Liver (tissue), 9 donors: ENCODE data around the gene LLGL2. TPM values are rescaled to one million over a fixed set of nuclear protein-coding genes. Genes with fewer than 3 reads are reported as not detected.

ENCODE experiments used
- DNase-seq: peaks from one replicate; pipeline ENCODE4 v3.0.0-alpha.2; 2017; ENCODE audit warnings: low spot score
- H3K27ac ChIP-seq, 2 donors: one replicate each; pipeline ENCODE4 v1.7.0; 2013; ENCODE audit warnings: inconsistent platforms in 2 of 2, low read length in 2 of 2, control low read depth in 1 of 2, low read depth in 1 of 2, mild to moderate bottlenecking in 1 of 2
- H3K27me3 ChIP-seq, 4 donors: one replicate each; pipeline versions ENCODE4 v1.6.1 to v1.7.0; 2013; ENCODE audit warnings: low read length in 3 of 4, inconsistent platforms in 1 of 4, mild to moderate bottlenecking in 1 of 4, moderate library complexity in 1 of 4; ENCODE audit not compliant: control insufficient read depth in 4 of 4, insufficient read depth in 4 of 4
- H3K36me3 ChIP-seq, 4 donors: one replicate each; pipeline versions ENCODE4 v1.6.1 to v1.7.0; 2013; ENCODE audit warnings: low read length in 3 of 4, mild to moderate bottlenecking in 3 of 4, low read depth in 1 of 4, moderate library complexity in 1 of 4; ENCODE audit not compliant: control insufficient read depth in 4 of 4, insufficient read depth in 3 of 4
- H3K4me1 ChIP-seq, 4 donors: one replicate each; pipeline versions ENCODE4 v1.6.1 to v1.7.0; 2013; ENCODE audit warnings: low read length in 3 of 4, mild to moderate bottlenecking in 3 of 4, moderate library complexity in 1 of 4; ENCODE audit not compliant: control insufficient read depth in 4 of 4, insufficient read depth in 4 of 4
- H3K4me3 ChIP-seq, 3 donors: one replicate each; pipeline versions ENCODE4 v1.6.1 to v1.7.0; 2013; ENCODE audit warnings: low read length in 3 of 3, control low read depth in 1 of 3, low read depth in 1 of 3, mild to moderate bottlenecking in 1 of 3
- H3K9ac ChIP-seq, 2 donors: one replicate each; pipeline ENCODE4 v1.7.0; 2013; ENCODE audit warnings: low read length in 2 of 2, mild to moderate bottlenecking in 2 of 2, moderate library complexity in 2 of 2, control low read depth in 1 of 2, low read depth in 1 of 2
- H3K9me3 ChIP-seq, 4 donors: one replicate each; pipeline versions ENCODE4 v1.6.1 to v1.7.0; 2013; ENCODE audit warnings: low read length in 3 of 4; ENCODE audit not compliant: control insufficient read depth in 4 of 4
- ATF3 ChIP-seq: IDR thresholded peaks from 2 replicates; pipeline ENCODE4 v1.6.1; 2016; ENCODE audit warnings: antibody characterized with exemption
- FOXA1 ChIP-seq: IDR thresholded peaks from 2 replicates; pipeline ENCODE4 v1.6.1; 2016; ENCODE audit warnings: antibody characterized with exemption
- FOXA2 ChIP-seq: IDR thresholded peaks from 2 replicates; pipeline ENCODE4 v1.6.1; 2016; ENCODE audit warnings: antibody characterized with exemption
- GABPA ChIP-seq, 2 donors: IDR thresholded peaks in 1 of 2; conservative IDR thresholded peaks in 1 of 2; 2 replicates each; pipeline ENCODE4 v1.6.1; 2016; ENCODE audit warnings: antibody characterized with exemption in 2 of 2, mild to moderate bottlenecking in 1 of 2, moderate library complexity in 1 of 2
- HNF4A ChIP-seq, 2 donors: conservative IDR thresholded peaks; 2 replicates each; pipeline ENCODE4 v1.6.1; 2016; ENCODE audit warnings: antibody characterized with exemption in 2 of 2, mild to moderate bottlenecking in 2 of 2
- JUND ChIP-seq, 2 donors: IDR thresholded peaks; 2 replicates each; pipeline ENCODE4 v1.6.1; 2016; ENCODE audit warnings: antibody characterized with exemption in 2 of 2
- MAX ChIP-seq: IDR thresholded peaks from 2 replicates; pipeline ENCODE4 v1.6.1; 2016; ENCODE audit warnings: antibody characterized with exemption
- RAD21 ChIP-seq, 2 donors: IDR thresholded peaks; 2 replicates each; pipeline ENCODE4 v1.6.1; 2016; ENCODE audit warnings: antibody characterized with exemption in 2 of 2, mild to moderate bottlenecking in 2 of 2
- REST ChIP-seq: IDR thresholded peaks from 2 replicates; pipeline ENCODE4 v1.6.1; 2016; ENCODE audit warnings: antibody characterized with exemption, mild to moderate bottlenecking
- RXRA ChIP-seq, 2 donors: IDR thresholded peaks; 2 replicates each; pipeline ENCODE4 v1.6.1; 2017 to 2018; ENCODE audit warnings: antibody characterized with exemption in 2 of 2, mild to moderate bottlenecking in 1 of 2
- SP1 ChIP-seq: IDR thresholded peaks from 2 replicates; pipeline ENCODE4 v1.6.1; 2018; ENCODE audit warnings: antibody characterized with exemption, mild to moderate bottlenecking
- ZBTB33 ChIP-seq: IDR thresholded peaks from 2 replicates; pipeline ENCODE4 v1.6.1; 2016; ENCODE audit warnings: antibody characterized with exemption
- WGBS: extraction: QIAGEN DNeasy Blood & Tissue Kit; methylation state at CpG from one replicate; pipeline ENCODE4 v1.1.7; 2013; 5-methylcytosine and 5-hydroxymethylcytosine counted together
- polyA plus RNA-seq, 2 donors: library from polyadenylated mRNA; stranded (reverse) in 1 of 2; unstranded in 1 of 2; fragments of 200-250 nt in 1 of 2; fragments of >200 nt in 1 of 2; fragmentation: Nextera tagmentation in 1 of 2; extraction: Ambion mirVana in 1 of 2; gene quantifications; one replicate each; pipeline versions ENCODE4 v1.2.1 to v1.2.3, GENCODE V29; 2013 to 2015
- total RNA-seq, 2 donors: library from RNA; depleted of rRNA; stranded (reverse); fragments of >200 nt; gene quantifications; one replicate each; pipeline ENCODE4 v1.2.3, GENCODE V29; 2014
- donor health status: healthy.
- donor health status: healthy.
- donor health status: healthy.
- donor health status: healthy.
- donor health status: healthy.

The LLGL2 gene
- total and polyA plus RNA-seq, 4 donors: 23.2 to 69.6 (median 38.5) TPM

- no peaks in the 10 kb centered on the region for H3K4me1 ChIP-seq
- no peak for DNase-seq
- 95% methylated on average over 4 of the region's 4 CpGs for WGBS
- no peaks in the 10 kb centered on the region for H3K9me3 ChIP-seq
- peaks cover 0 to 50% (median 7%) of the 10 kb centered on the region in 4 donors for H3K36me3 ChIP-seq
- no peak overlapping the region for H3K4me3 ChIP-seq
- H3K27ac ChIP-seq: no peak overlapping the region
- no peaks in the 10 kb centered on the region for H3K27me3 ChIP-seq
- no peak overlapping the region for H3K9ac ChIP-seq
- TF ChIP-seq HNF4A (conservative IDR thresholded peaks at IDR 0.05) (no peak), RAD21 (IDR thresholded peaks at IDR 0.05) (no peak), MAX (no peak), SP1 (no peak), ATF3 (no peak), ZBTB33 (no peak), JUND (IDR thresholded peaks at IDR 0.05) (no peak), FOXA2 (no peak), GABPA (IDR thresholded peaks at IDR 0.05 in 1 of 2, conservative IDR thresholded peaks at IDR 0.05 in 1 of 2) (no peak), RXRA (IDR thresholded peaks at IDR 0.05) (no peak)
These were observed 96.0 kb downstream of the LLGL2 start for GRCh38 chr17:75621489-75621888.

GRCh38 chr17:75622076-75622475 lies 96.6 kb downstream of the LLGL2 start:
- H3K36me3 ChIP-seq: peaks cover 0 to 49% (median 8%) of the 10 kb centered on the region in 4 donors
- H3K4me3 ChIP-seq: no peak overlapping the region
- no peaks in the 10 kb centered on the region for H3K4me1 ChIP-seq
- 91% methylated on average over 8 of the region's 8 CpGs for WGBS
- no peak for DNase-seq
- no peak overlapping the region for H3K9ac ChIP-seq
- no peak for TF ChIP-seq GABPA (IDR thresholded peaks at IDR 0.05 in 1 of 2, conservative IDR thresholded peaks at IDR 0.05 in 1 of 2)
- TF ChIP-seq REST: no peak
- no peaks in the 10 kb centered on the region for H3K27me3 ChIP-seq
- no peak overlapping the region for H3K27ac ChIP-seq
- no peaks in the 10 kb centered on the region for H3K9me3 ChIP-seq

GRCh38 chr17:75622771-75623273 lies 97.3 kb downstream of the LLGL2 start:
- Histone ChIP-seq H3K9ac (no peak overlapping the region), H3K4me1 (no peaks in the 10 kb centered on the region), H3K4me3 (no peak overlapping the region), H3K9me3 (no peaks in the 10 kb centered on the region), H3K27me3 (no peaks in the 10 kb centered on the region), H3K27ac (no peak overlapping the region), H3K36me3 (peaks cover 0 to 49% (median 9%) of the 10 kb centered on the region in 4 donors)
- no peak for DNase-seq
- TF ChIP-seq FOXA1: no peak
- WGBS: 95% methylated on average over 15 of the region's 15 CpGs
